HepG2 (cell line): Measurements from ENCODE around the gene BPIFB4. TPM values are rescaled to one million over a fixed set of nuclear protein-coding genes. Genes with fewer than 3 reads are reported as not detected.

ENCODE experiments used
- CHCHD3 ChIP-seq: sonication (generic); formaldehyde crosslinking; IDR thresholded peaks from 2 replicates; pipeline ENCODE4 v1.8.0; 2022; ENCODE audit warnings: mild to moderate bottlenecking, missing genetic modification reagents, moderate library complexity
- DR1 ChIP-seq: sonication (generic); formaldehyde crosslinking; IDR thresholded peaks from 2 replicates; pipeline ENCODE4 v1.8.0; 2021; ENCODE audit warnings: mild to moderate bottlenecking, missing genetic modification reagents, inconsistent platforms
- EP300 ChIP-seq, 3 experiments: sonication (generic) in 1 of 3; formaldehyde crosslinking in 1 of 3; IDR thresholded peaks; 2 replicates each; pipeline versions ENCODE4 v1.5.1 to v1.6.1; 2011 to 2020; ENCODE audit warnings: low read depth in 2 of 3, low read length in 2 of 3, borderline replicate concordance in 1 of 3, improper control_type of control experiment in 1 of 3, mild to moderate bottlenecking in 1 of 3, missing genetic modification reagents in 1 of 3, moderate library complexity in 1 of 3
- ESRRA ChIP-seq: sonication (generic); formaldehyde crosslinking; IDR thresholded peaks from 2 replicates; pipeline ENCODE4 v1.5.1; 2020; ENCODE audit warnings: mild to moderate bottlenecking, low read depth, missing genetic modification reagents
- HOXD1 ChIP-seq: sonication (generic); formaldehyde crosslinking; IDR thresholded peaks from 2 replicates; pipeline ENCODE4 v1.5.0; 2020; ENCODE audit warnings: missing genetic modification reagents
- KDM1A ChIP-seq: IDR thresholded peaks from 2 replicates; pipeline ENCODE4 v1.6.1; 2016; ENCODE audit warnings: missing compliant biosample characterization
- KDM5B ChIP-seq: sonication (generic); formaldehyde crosslinking; IDR thresholded peaks from 2 replicates; pipeline ENCODE4 v1.4.0; 2020; ENCODE audit warnings: missing genetic modification reagents, mild to moderate bottlenecking, borderline replicate concordance
- KLF13 ChIP-seq: sonication (generic); formaldehyde crosslinking; IDR thresholded peaks from 2 replicates; pipeline ENCODE4 v1.4.0; 2020; ENCODE audit warnings: mild to moderate bottlenecking, missing genetic modification reagents
- LRRFIP1 ChIP-seq: sonication (generic); formaldehyde crosslinking; conservative IDR thresholded peaks from 2 replicates; pipeline ENCODE4 v1.4.0; 2020; ENCODE audit warnings: missing genetic modification reagents
- MTA1 ChIP-seq: sonication (generic); formaldehyde crosslinking; IDR thresholded peaks from 2 replicates; pipeline ENCODE4 v1.4.0; 2020; ENCODE audit warnings: missing genetic modification reagents, mild to moderate bottlenecking, borderline replicate concordance
- PCBP1 ChIP-seq: fragments of 200-400 bp; formaldehyde crosslinking; IDR thresholded peaks from 2 replicates; pipeline ENCODE4 v1.6.1; 2017; ENCODE audit warnings: mild to moderate bottlenecking, low read depth, low read length, borderline replicate concordance
- RCOR2 ChIP-seq: IDR thresholded peaks from 2 replicates; pipeline ENCODE4 v1.6.1; 2016; ENCODE audit warnings: missing biosample characterization, missing genetic modification reagents
- REL ChIP-seq: sonication (generic); formaldehyde crosslinking; conservative IDR thresholded peaks from 2 replicates; pipeline ENCODE4 v1.8.0; 2022; ENCODE audit warnings: mild to moderate bottlenecking, missing genetic modification reagents, moderate library complexity
- RELA ChIP-seq: sonication (generic); formaldehyde crosslinking; IDR thresholded peaks from 2 replicates; pipeline ENCODE4 v1.4.0; 2020; ENCODE audit warnings: missing genetic modification reagents
- ZNF234 ChIP-seq: sonication (generic); formaldehyde crosslinking; conservative IDR thresholded peaks from 2 replicates; pipeline ENCODE4 v1.5.1; 2020; ENCODE audit warnings: mild to moderate bottlenecking, missing genetic modification reagents
- ZNF235 ChIP-seq: sonication (generic); formaldehyde crosslinking; IDR thresholded peaks from 2 replicates; pipeline ENCODE4 v1.8.1; 2023; ENCODE audit warnings: mild to moderate bottlenecking, missing genetic modification reagents, borderline replicate concordance
- ZNF253 ChIP-seq: sonication (generic); formaldehyde crosslinking; IDR thresholded peaks from 2 replicates; pipeline ENCODE4 v1.8.0; 2022; ENCODE audit warnings: mild to moderate bottlenecking, missing genetic modification reagents, borderline replicate concordance
- ZNF337 ChIP-seq: sonication (generic); formaldehyde crosslinking; IDR thresholded peaks from 2 replicates; pipeline ENCODE4 v1.5.1; 2020; ENCODE audit warnings: missing genetic modification reagents, low read depth, mild to moderate bottlenecking, borderline replicate concordance
- ZNF503 ChIP-seq: sonication (generic); formaldehyde crosslinking; IDR thresholded peaks from 2 replicates; pipeline ENCODE4 v1.4.0; 2020; ENCODE audit warnings: missing genetic modification reagents
- ZNF550 ChIP-seq: sonication (generic); formaldehyde crosslinking; IDR thresholded peaks from 2 replicates; pipeline ENCODE4 v1.4.0; 2020; ENCODE audit warnings: mild to moderate bottlenecking, missing genetic modification reagents, borderline replicate concordance
- ZNF710 ChIP-seq: sonication (generic); formaldehyde crosslinking; IDR thresholded peaks from 2 replicates; pipeline ENCODE4 v1.5.0; 2020; ENCODE audit warnings: mild to moderate bottlenecking, missing genetic modification reagents, borderline replicate concordance
- ZNF724P ChIP-seq: sonication (generic); formaldehyde crosslinking; IDR thresholded peaks from 2 replicates; pipeline ENCODE4 v1.8.0; 2022; ENCODE audit warnings: missing genetic modification reagents, borderline replicate concordance
- ZNF740 ChIP-seq: sonication (generic); formaldehyde crosslinking; IDR thresholded peaks from 2 replicates; pipeline ENCODE4 v1.4.0; 2020; ENCODE audit warnings: missing genetic modification reagents
- polyA plus RNA-seq, 8 experiments: library from polyadenylated mRNA; depleted of rRNA in 3 of 8; stranded (reverse) in 7 of 8; unstranded in 1 of 8; fragments of >200 nt; fragmentation: Illumina TruSeq in 4 of 8; extraction: Trizol in 4 of 8; gene quantifications; 2 replicates each; pipeline versions ENCODE4 v1.2.1 to v1.2.3, GENCODE V29; 2011 to 2016; ENCODE audit warnings: low read depth in 4 of 8, missing spikeins in 1 of 8, mixed read lengths in 1 of 8; ENCODE audit not compliant: insufficient read depth in 1 of 8
- total RNA-seq, 5 experiments: library from RNA; depleted of rRNA; stranded (reverse); fragments of >200 nt; fragmentation: Illumina TruSeq; extraction: Trizol; gene quantifications; 2 replicates each; pipeline ENCODE4 v1.2.3, GENCODE V29; 2016; ENCODE audit warnings: low read depth in 1 of 5

BPIFB4 gene
- total and polyA plus RNA-seq, 2 of the 13 experiments (the other 11 are each of a cell fraction or from before 2014, with no cell fraction given) = 0.09 TPM; not detected in 1

GRCh38 chr20:33043731-33044181 is 35.7 kb upstream of the BPIFB4 start (continued):
- 0 out of 2 replicates have a peak, but pooled peaks have one; percentile 7 for TF ChIP-seq ZNF710 (CRISPR knock-in tag)
- TF ChIP-seq EP300 (IDR thresholded peaks at IDR 0.05; ENCODE audit: low read depth in 2 of 2, low read length in 2 of 2) = peak in 1 of 2 experiments; percentile 69; a peak in 2 of 4 replicates
- peak; percentile 50; the same call in 1 of the 2 replicates for TF ChIP-seq EP300 (CRISPR knock-in tag; IDR thresholded peaks at IDR 0.05; ENCODE audit: borderline replicate concordance)
- 0 out of 2 replicates have a peak, but pooled peaks have one; percentile 58 for TF ChIP-seq ZNF550
- TF ChIP-seq PCBP1 = no peak
- TF ChIP-seq ZNF234 (CRISPR knock-in tag) = no peak
- no peak for TF ChIP-seq REL (CRISPR knock-in tag)
- TF ChIP-seq KLF13 (CRISPR knock-in tag) = no peak
- no peak for TF ChIP-seq ZNF503 (CRISPR knock-in tag)
- no peak for TF ChIP-seq RELA (CRISPR knock-in tag)
- no peak for TF ChIP-seq HOXD1 (CRISPR knock-in tag)
- TF ChIP-seq ZNF337 (CRISPR knock-in tag) = no peak
- TF ChIP-seq ZNF253 (CRISPR knock-in tag) = no peak
- TF ChIP-seq MTA1 = peak; percentile 51
- no peak for TF ChIP-seq DR1 (CRISPR knock-in tag)
- TF ChIP-seq RCOR2 (CRISPR knock-in tag) = peak; percentile 78; the same call in 1 of the 2 replicates
- TF ChIP-seq ESRRA = peak; percentile 54
- TF ChIP-seq LRRFIP1 (CRISPR knock-in tag) = no peak
- 0 out of 2 replicates have a peak, but pooled peaks have one; percentile 34 for TF ChIP-seq KDM5B (CRISPR knock-in tag)
- peak; percentile 88 for TF ChIP-seq ZNF740 (CRISPR knock-in tag)
- TF ChIP-seq KDM1A (CRISPR knock-in tag) = peak; percentile 41; the same call in 1 of the 2 replicates
- TF ChIP-seq CHCHD3 = no peak
- no peak for TF ChIP-seq ZNF724P
- TF ChIP-seq ZNF235 = no peak
